Ishikawa (cell line): ENCODE measurements around the gene ZNF385C.

Experiments
- CEBPB ChIP-seq: IDR thresholded peaks from 2 replicates; pipeline ENCODE4 v1.6.1; 2012
- CREB1 ChIP-seq: IDR thresholded peaks from 2 replicates; pipeline ENCODE4 v1.6.1; 2012; ENCODE audit warnings: low read depth
- EGR1 ChIP-seq: IDR thresholded peaks from 2 replicates; pipeline ENCODE4 v1.6.1; 2012
- EP300 ChIP-seq: IDR thresholded peaks from 2 replicates; pipeline ENCODE4 v1.6.1; 2012; ENCODE audit warnings: borderline replicate concordance
- FOXM1 ChIP-seq: IDR thresholded peaks from 2 replicates; pipeline ENCODE4 v1.6.1; 2012; ENCODE audit warnings: low read depth, borderline replicate concordance
- NFIC ChIP-seq: IDR thresholded peaks from 2 replicates; pipeline ENCODE4 v1.6.1; 2012
- RAD21 ChIP-seq: IDR thresholded peaks from 2 replicates; pipeline ENCODE4 v1.6.1; 2012; ENCODE audit warnings: low read depth
- TAF1 ChIP-seq: IDR thresholded peaks from 2 replicates; pipeline ENCODE4 v1.6.1; 2012; ENCODE audit warnings: low read depth, mild to moderate bottlenecking
- TCF12 ChIP-seq: IDR thresholded peaks from 2 replicates; pipeline ENCODE4 v1.6.1; 2012; ENCODE audit warnings: low read depth
- TEAD4 ChIP-seq: IDR thresholded peaks from 2 replicates; pipeline ENCODE4 v1.6.1; 2012
- YY1 ChIP-seq: IDR thresholded peaks from 2 replicates; pipeline ENCODE4 v1.6.1; 2012; ENCODE audit warnings: low read depth
- ZBTB7A ChIP-seq: IDR thresholded peaks from 2 replicates; pipeline ENCODE4 v1.6.1; 2012; ENCODE audit warnings: low read depth
- TF ChIP-seq, protein P1 (sequence below): IDR thresholded peaks from 2 replicates; pipeline ENCODE4 v1.6.1; 2012
- TF ChIP-seq, protein P2 (sequence below): IDR thresholded peaks from 2 replicates; pipeline ENCODE4 v1.6.1; 2012; ENCODE audit warnings: low read depth, mild to moderate bottlenecking
- TF ChIP-seq, protein P3 (sequence below): IDR thresholded peaks from 2 replicates; pipeline ENCODE4 v1.6.1; 2012

The ZNF385C gene

DNA sequence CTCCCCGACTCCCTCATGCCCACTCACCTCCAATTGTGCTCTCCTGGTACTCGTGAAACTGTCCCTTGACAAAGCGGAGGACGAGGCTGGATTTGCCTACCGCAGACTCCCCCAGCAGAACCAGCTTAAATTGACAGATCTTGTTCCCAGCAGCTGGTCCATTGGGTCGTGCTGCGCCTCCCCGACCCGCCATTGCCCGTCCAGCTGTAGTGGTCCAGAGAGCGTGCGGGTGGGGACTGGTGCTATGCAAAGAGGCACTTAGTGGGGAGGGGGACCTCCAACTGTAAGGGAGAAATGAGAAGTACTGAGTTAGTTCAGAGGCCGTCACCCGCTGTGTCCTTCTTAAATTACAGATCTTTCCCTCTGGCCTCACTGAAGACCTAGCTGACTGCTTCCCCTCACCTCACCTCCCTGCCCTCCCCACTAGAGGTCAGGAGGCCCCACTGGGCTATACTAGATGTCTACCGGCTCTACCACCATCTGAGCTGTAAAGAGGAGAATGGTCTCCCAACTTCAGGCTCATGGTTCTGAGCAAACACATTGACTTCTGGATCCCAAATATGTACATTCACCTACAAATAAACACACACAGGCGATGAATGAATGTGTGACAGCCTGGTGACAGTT lies 32.1 kb upstream of the ZNF385C start:
- TF ChIP-seq TEAD4: no peak
- TF ChIP-seq, protein P1, sequence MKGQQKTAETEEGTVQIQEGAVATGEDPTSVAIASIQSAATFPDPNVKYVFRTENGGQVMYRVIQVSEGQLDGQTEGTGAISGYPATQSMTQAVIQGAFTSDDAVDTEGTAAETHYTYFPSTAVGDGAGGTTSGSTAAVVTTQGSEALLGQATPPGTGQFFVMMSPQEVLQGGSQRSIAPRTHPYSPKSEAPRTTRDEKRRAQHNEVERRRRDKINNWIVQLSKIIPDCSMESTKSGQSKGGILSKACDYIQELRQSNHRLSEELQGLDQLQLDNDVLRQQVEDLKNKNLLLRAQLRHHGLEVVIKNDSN: no peak
- no peak for TF ChIP-seq CREB1
- TF ChIP-seq TAF1: no peak
- no peak for TF ChIP-seq FOXM1
- no peak for TF ChIP-seq CEBPB
- no peak for TF ChIP-seq TCF12
- no peak for TF ChIP-seq NFIC
- TF ChIP-seq EP300: no peak
- TF ChIP-seq, protein P2, sequence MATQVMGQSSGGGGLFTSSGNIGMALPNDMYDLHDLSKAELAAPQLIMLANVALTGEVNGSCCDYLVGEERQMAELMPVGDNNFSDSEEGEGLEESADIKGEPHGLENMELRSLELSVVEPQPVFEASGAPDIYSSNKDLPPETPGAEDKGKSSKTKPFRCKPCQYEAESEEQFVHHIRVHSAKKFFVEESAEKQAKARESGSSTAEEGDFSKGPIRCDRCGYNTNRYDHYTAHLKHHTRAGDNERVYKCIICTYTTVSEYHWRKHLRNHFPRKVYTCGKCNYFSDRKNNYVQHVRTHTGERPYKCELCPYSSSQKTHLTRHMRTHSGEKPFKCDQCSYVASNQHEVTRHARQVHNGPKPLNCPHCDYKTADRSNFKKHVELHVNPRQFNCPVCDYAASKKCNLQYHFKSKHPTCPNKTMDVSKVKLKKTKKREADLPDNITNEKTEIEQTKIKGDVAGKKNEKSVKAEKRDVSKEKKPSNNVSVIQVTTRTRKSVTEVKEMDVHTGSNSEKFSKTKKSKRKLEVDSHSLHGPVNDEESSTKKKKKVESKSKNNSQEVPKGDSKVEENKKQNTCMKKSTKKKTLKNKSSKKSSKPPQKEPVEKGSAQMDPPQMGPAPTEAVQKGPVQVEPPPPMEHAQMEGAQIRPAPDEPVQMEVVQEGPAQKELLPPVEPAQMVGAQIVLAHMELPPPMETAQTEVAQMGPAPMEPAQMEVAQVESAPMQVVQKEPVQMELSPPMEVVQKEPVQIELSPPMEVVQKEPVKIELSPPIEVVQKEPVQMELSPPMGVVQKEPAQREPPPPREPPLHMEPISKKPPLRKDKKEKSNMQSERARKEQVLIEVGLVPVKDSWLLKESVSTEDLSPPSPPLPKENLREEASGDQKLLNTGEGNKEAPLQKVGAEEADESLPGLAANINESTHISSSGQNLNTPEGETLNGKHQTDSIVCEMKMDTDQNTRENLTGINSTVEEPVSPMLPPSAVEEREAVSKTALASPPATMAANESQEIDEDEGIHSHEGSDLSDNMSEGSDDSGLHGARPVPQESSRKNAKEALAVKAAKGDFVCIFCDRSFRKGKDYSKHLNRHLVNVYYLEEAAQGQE: no peak

DNA sequence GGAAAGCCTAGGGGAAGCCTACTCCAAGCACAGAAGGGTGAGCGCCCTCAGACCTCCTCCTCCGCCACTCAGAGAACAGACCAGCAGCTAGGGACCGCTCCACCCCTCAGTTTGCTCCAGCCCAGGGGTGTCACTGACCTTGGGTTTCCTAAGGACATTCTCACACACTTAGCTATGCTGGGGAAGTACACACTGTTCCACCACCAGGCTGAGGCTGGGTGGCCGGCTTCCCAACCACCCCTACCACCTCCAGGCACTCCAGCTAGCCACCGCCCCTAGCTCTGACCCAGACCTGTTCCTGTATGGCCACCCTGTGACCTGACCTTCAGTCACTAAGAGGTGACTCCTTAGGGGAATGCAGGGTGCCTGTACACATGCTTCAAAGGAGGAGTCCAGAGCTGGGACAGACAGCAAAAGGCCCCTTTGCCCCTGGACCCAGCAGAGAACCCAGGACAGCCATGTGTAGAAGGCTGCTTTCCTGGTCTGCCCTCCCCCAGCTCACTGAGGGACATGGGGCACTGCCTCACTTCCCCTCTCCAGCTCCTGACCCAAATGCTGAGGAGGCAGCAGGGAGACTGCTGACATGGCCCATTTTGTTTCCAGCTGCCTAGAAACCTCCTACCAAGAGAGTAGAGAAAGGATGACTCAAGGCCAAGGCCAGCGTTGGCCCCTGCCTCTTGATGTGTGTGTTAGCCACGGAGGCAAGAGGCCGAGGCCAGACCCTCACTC lies 31.0 kb upstream of the ZNF385C start:
- TF ChIP-seq TEAD4 (no peak), ZBTB7A (no peak)
- TF ChIP-seq, protein P1: no peak
- TF ChIP-seq, protein P3, sequence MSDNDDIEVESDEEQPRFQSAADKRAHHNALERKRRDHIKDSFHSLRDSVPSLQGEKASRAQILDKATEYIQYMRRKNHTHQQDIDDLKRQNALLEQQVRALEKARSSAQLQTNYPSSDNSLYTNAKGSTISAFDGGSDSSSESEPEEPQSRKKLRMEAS: no peak

DNA sequence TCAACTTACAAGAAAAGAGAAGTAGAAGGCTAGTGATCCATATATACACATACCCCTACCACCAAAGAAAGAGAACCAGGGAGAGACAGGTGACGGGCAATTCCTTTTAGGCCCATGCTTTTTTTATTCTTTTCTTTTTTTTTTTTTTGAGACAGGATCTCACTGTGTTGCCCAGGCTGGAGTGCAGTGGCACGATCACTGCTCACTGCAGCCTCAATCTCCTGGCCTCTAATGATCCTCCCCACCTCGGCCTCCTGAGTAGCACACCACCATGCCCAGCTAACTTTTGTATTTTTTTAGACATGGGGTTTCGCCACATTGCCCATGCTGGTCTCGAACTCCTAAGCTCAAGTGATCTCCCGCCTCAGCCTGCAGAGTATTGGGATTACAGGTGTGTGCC lies 29.1 kb upstream of the ZNF385C start:
- no peak for TF ChIP-seq CREB1
- no peak for TF ChIP-seq YY1
- TF ChIP-seq EGR1: no peak
- no peak for TF ChIP-seq ZBTB7A
- TF ChIP-seq TCF12: no peak
- no peak for TF ChIP-seq EP300
- TF ChIP-seq, protein P3: no peak
- no peak for TF ChIP-seq FOXM1
- no peak for TF ChIP-seq CEBPB
- TF ChIP-seq, protein P1: no peak
- TF ChIP-seq, protein P2: no peak
- no peak for TF ChIP-seq TEAD4
- TF ChIP-seq RAD21: no peak
- no peak for TF ChIP-seq TAF1

GRCh38 chr17:42126836-42127235 lies 28.6 kb upstream of the ZNF385C start:
- no peak for TF ChIP-seq CREB1
- TF ChIP-seq, protein P3: no peak
- TF ChIP-seq TEAD4: no peak
- no peak for TF ChIP-seq NFIC
- TF ChIP-seq EGR1: no peak
- no peak for TF ChIP-seq YY1

GRCh38 chr17:42125565-42125964 lies 27.3 kb upstream of the ZNF385C start:
- TF ChIP-seq, protein P1: no peak
- TF ChIP-seq FOXM1 (no peak), NFIC (no peak), TCF12 (no peak), ZBTB7A (no peak), CREB1 (no peak), CEBPB (no peak), EGR1 (no peak), YY1 (no peak), TAF1 (no peak), RAD21 (no peak), EP300 (no peak), TEAD4 (no peak)
- TF ChIP-seq, protein P2: no peak
- TF ChIP-seq, protein P3: no peak
